A204.1 (cell line): ENCODE data around the gene GALR2.
"Not testable (repeated sequence)": the region's sequence is repeated elsewhere in the genome, so short reads cannot be mapped to it uniquely, and the experiment has no call there.

Source experiments
- FAIRE-seq: peaks from 2 replicates; lab custom pipeline; 2012; peaks lifted over from hg19 to GRCh38; lab: Jason Lieb, UNC

Gene GALR2, protein sequence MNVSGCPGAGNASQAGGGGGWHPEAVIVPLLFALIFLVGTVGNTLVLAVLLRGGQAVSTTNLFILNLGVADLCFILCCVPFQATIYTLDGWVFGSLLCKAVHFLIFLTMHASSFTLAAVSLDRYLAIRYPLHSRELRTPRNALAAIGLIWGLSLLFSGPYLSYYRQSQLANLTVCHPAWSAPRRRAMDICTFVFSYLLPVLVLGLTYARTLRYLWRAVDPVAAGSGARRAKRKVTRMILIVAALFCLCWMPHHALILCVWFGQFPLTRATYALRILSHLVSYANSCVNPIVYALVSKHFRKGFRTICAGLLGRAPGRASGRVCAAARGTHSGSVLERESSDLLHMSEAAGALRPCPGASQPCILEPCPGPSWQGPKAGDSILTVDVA

DNA sequence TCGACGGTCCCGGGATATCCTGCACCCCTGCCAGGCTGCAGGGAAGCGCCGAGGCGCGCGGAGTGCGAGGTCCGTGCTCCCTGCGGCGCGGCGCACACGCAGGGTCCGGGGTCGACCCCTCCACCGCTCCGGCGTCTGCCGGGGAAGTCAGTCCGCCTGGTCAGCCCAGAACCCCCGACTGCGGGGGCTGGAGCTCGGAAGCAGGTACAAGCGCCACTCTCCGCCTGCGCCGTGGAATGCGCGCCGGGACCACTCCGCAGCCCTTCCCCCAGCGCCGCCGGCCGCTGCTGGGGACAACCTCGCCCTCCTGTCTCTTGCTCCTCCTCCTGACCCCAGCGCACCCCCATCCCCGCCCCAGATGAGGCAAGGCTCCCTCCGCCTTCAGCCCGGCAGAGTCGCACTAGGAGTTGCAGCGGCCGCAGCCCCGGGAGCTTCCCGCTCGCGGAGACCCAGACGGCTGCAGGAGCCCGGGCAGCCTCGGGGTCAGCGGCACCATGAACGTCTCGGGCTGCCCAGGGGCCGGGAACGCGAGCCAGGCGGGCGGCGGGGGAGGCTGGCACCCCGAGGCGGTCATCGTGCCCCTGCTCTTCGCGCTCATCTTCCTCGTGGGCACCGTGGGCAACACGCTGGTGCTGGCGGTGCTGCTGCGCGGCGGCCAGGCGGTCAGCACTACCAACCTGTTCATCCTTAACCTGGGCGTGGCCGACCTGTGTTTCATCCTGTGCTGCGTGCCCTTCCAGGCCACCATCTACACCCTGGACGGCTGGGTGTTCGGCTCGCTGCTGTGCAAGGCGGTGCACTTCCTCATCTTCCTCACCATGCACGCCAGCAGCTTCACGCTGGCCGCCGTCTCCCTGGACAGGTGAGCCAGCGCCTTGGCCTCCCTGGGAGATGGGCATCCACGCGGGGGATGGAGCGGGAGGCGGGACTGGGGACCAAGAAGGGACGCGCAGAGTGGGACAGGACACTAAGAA is at the start of gene GALR2:
Gene GALR2 (plus strand): TSS at position 392 of the 974 bp plus-strand sequence. CDS start 103 bp downstream, at position 495.
- no peak for FAIRE-seq

DNA sequence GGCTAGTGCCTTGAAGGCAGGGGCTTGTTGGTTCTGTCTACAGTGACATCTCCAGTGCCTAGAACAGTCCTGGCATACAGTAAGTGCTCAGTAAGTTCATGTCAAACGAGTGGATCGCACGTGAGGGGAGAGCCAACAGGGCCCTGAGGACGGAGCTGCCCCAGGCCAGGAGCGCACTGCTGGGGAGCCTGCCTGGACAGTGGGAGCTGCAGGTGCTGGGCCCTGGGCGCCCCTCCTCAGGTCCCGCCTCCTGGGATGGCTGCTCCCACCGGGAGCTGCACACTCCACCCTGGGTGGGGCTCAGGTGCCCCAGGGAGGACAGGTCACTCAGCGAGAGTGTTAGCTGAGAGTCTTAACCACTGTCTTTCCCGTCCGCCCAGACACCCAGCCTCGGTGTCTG is 49.3 kb upstream of the GALR2 start:
- FAIRE-seq, result no peak

DNA sequence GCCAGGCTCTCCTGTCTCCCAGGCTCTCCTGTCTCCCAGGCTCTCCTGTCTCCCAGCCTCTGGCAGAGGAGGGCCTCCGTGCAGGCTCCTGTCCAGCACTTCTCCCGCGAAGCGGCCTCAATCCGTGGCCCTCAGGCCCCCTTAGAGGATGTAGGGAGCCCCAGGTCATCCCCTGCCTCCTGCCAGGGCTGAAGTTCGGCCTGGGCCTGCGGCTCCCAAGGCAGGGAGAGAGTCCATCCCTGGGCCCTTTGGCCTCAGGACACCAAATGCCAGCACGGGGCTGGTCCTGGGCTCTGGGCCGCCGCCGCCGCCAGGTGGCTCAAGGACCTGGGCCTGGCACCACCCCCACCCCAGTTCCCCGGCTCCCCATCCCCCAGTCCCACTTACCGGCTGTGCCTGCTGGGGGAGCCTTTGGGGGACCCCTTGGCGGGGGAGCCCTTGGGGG is 47.8 kb upstream of the GALR2 start:
- FAIRE-seq, result no peak

DNA sequence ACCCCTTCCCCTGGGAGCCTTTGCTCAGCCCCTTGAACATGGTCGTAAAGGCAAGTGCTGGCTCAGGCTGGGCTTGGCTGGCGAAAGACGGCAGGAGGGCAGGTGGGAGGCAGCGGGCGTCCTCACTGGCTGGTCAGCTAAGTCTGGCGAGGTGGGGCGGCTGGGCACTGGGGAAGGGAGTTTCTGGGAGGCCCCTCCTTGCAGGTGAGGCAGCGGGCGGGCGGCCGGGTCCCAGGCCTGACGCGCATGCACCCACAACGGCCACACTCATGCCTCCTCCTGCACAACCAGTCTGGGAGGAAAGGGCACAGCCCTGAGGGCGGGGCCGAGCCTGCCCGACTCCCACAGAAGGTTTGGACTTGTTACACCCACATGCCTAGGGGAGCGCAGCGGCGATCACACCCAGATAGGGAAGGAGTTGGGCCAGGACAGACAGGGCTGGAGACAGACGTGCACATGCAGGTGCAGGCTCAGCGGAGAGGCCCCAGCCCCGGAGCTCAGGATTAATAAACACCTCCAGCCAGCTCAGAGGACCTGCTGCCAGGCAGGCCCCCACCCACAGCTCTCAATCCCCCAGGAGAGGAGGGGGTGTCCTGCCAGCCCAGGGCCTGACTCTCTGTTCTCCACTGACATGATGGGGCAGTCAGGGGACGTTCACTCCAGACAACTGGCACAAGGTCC is 47.3 kb upstream of the GALR2 start, which contains the start of gene EVPL:
Gene EVPL (minus strand): TSS at position 148 of the 681 bp plus-strand sequence. CDS start 108 bp downstream, at position 40.
- FAIRE-seq, result no peak

DNA sequence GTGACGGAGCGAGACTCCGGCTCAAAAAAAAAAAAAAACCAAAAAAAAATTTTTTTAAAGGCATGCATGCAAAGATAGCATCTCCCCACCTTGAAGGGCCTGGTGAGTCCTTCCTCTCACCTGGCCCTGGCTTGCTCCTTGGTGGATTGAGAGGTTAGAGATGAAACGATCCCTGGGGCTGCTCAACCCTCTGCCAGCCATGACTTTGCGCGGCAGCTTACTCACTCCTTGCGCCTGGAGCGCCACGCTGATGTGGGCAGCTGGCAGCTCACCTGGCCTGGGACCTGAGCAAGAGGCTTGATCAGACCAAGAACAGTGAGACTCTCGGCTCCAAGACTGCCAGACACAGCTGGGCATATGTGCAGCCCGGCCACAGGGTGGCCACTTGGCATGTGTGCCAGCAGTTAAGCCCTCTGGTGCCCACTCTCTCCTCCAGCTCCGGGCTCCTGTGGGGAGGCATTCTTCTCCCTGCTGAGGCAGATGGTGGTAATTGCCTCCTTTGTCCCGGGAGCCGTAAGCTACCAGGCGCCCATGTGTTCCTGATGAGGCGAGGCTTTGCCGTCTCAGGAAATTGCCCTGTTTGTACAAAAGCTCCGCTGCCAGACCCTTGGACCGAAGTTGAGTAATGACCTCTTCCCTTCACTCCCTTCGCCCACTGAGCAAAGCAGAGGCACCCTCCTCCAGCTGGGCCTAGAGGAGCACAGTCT is 42.4 kb upstream of the GALR2 start:
- FAIRE-seq, result no peak

DNA sequence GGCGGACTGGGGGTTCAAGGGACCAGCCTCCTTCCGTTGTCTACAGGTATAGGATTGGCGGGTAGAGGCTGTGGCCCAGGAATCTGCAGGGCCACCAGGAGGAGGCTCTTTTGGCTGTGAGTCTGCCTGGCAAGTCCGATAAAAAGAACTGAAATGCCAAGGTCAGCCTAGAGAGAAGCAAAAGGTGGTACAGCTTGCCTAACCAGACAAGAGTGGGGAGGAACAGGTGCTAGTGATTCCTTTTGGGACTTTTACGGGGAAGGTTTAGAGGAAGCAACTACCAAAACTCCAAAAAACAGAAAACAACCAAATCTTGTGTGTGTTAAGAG is 41.8 kb upstream of the GALR2 start:
- no peak for FAIRE-seq

DNA sequence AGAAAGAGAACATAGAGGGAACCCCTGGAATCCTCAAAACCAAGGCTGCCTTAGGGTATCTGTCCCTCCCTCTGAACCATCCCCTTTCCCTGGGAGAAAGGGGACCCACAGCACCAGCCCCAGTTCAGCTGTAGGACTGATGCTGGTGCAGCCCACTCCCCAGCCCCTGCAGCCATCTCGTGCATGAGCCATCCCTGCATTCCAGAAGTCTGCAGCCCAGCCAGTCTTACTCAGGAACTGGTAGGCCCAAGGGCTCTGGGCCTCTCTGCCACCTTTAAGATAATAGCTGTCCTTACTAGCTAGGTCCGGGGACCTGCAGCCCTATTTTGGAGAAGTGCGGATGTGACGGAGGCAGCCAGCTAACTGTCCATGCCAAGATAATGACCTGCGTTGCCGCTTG is 41.4 kb upstream of the GALR2 start:
- FAIRE-seq, result no peak

DNA sequence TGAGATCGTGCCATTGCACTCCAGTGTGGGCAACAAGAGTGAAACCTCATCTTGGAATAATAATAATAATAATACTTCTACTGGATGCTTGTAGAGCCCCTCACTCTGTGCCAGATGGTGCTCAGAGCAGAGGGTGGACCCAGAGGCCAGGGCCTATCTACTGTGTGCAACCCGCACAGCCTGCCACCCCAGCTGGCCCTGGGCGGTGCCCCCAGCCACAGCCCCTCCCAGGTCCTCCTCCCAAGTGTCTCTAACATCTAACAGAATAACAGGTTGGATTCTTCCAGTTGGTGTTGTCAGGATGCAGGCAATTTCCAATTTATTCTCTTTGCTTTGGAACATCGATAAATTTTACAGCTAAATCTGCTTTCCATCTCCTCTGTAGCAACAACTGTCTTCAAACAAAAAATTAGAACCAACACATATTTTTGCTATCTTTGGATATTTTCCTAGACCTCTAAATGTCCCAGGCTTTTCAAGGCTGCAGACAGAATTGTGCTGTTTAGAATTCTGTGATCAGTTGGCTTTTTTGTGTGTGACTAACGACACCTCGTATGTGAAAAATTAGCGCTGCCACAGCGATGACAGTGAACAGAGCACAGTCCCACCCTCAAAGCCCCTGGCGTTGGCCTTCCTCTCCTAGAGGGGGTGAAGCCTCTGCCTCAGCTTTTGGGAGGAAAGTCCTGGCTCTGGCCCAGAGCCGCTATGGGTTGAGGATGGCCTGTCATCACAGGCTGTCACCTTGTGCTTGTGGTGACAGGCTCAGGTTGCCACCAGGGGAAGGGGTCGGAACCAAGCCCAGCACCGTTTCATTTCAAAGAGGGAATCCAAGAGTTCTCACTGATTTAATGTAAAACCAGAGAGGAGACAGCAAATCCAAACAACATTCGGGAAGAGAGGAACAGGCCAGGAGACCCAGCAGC is 39.9 kb upstream of the GALR2 start:
- FAIRE-seq, result no peak

DNA sequence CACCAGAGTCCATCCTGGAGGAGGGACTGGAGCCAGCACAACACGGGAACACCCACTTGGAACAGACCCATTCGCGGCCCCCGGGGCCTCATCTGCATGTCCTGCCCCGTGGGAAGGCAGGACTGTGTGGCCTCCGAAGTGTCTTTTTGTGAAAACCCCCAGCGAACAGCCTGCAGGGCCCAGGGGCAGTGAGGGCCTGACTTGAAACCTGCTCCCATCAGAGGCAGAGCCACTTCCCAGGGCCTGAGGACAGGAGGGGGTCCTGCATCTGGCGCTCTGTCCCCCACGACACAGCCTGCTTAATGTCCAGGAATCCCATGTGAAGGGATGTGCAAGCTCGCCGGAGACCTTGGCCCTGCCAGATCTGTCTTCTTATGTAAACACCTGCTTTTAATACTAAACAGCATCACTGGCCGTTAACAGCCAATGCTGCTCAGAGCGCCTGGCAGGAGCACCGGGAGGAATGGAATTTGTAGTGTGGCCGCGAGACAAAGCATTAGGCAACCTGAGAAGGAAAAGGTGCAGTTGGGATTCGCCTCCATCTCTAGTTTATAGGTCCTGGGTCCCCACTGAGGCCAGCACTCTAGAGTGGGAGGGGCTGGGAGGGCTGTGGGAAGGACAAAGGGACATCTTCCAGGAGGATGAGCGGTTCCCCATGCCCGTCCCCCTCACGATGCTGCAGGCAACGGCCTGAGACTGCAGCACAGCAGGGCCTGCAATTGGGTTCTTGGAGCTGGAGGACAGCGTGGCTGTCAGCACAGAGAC is 37.9 kb upstream of the GALR2 start:
- no peak for FAIRE-seq

DNA sequence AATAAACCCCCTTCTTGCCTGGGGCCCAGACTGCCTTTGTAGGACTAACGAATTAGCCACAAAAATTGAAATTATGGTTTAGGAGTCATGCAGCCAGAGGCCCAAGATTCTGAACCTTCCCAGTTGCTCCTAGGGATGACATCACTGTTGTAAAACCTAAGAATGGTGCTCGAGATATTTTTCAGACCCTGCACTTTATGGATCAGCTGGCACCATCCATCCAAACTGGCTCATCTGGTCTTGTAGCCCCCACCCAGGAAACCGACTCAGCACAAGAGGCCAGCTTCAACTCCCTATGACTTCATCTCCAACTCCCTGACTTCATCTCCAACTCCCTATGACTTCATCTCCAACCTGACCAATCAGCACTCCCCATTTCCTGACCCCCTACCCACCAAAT is 36.5 kb upstream of the GALR2 start:
- FAIRE-seq, result no peak

DNA sequence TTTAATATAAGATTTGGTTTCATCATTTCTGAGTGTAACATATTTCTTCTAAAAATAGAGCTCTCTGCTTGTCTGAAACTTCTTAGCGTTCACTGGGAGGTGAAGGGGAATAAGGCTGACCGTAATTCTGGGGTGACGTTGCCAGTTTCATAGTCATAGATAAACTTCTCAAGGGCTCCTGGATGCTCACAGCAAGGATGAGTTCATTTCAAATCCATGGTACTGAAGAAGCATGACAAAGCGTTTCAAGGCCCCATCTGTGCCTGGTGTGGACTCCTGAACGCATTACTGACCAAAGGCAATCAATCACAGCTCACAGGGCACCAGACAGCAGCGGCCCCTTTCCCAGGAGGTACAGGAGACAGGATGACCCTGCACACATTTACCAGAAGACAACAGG is 35.5 kb upstream of the GALR2 start:
- no peak for FAIRE-seq

DNA sequence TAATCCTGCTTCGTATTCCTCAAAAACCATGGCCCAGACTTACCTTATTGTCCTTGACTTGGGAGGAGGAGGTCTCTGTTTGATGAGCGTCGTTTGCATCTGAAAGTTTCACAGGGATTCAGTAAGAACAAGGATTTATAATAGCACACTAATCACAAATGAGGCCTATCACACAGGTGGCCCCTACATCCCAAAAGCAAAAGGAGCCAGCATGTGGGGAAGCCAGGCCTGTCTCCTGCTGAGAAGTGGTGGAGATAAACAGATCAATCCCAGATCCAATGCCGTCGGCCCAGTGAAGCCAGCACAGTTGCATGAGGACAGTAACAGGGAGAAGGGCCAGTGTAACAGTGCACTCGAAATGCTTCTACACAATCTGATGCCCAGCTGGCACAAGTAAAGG is 34.2 kb upstream of the GALR2 start:
- no peak for FAIRE-seq

DNA sequence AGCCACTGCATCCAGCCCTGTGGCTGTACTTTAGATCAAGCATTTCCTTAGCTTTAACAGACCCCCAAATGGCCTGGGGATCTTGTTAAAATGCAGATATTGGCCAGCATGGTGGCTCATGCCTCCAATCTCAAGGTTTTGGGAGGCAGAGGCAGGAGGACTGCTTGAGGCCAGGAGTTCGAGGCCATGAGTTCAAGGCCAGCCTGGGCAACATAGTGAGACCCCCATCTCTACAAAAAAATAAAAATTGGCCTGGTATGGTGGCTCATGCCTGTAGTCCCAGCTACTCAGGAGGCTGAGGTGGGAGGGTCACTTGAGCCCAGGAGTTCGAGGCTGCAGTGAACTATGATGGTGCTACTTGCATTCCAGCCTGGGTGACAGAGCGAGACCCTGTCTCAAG is 31.7 kb upstream of the GALR2 start:
- not testable (repeated sequence) for FAIRE-seq

DNA sequence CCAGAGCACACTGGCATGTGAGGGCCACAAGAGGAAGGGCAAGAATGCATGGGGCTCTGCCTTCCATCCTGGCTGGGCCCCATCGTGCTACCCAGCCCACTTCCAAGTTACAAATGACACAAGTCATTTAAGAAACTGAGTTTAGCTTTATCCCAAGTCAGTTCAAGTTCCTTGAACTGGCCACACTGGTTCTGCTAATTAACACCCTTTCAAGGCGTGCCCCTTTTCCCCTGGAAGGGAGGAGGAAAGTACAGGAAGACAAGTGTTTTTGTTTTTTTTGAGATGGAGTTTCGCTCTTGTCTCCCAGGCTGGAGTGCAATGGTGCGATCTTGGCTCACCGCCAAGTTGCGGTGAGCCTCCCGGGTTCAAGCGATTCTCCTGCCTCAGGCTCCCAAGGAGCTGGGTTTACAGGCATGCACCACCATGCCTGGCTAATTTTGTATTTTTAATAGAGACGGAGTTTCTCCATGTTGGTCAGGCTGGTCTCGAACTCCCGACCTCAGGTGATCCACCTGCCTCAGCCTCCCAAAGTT is 30.0 kb upstream of the GALR2 start:
- not testable (repeated sequence) for FAIRE-seq

DNA sequence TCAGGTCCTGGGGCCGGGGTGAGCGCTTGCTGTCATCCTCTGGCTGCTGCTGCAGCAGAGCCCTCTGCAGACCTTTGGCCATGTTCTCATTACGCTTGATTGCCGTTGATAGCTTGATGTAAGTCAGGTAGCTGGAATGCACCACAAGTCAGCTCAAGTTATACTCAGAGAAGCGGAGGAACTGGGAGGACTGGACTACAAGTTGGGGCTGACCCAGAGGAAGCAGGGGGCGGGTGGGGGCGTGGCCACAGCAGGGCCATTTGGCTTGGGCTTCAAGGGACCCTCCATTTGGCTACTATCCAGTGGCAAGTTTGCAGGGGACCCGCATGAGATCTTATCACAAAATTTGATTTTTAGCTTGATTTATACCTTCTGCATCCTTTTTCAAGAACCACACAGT is 28.5 kb upstream of the GALR2 start:
- no peak for FAIRE-seq

DNA sequence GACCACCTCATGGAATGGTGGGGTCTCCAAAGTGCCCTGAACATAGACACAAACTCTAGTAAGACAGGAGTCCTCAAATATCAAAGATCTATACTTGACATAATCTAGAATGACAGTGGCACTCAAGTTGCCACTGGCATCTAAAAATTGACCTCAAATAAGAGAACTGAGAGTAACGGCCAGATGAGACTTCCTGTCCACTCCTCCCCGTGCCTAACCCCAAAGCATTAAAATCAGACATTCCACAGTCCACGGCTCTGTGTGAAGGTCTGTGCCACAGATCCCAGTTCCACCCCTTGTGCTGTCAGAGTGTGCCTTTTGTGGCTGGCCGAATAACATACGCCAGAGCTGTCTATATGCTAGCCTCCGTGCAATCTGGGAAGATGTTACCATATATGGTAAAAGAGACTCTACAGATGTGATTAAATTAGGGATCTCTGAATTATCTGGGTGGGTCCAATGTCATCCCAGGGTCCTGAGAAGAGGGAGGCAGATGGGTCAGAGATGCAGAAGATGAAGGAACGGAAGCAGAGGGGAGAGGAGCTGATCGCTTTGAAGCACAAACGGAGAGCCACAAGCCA is 26.5 kb upstream of the GALR2 start:
- FAIRE-seq, result no peak

DNA sequence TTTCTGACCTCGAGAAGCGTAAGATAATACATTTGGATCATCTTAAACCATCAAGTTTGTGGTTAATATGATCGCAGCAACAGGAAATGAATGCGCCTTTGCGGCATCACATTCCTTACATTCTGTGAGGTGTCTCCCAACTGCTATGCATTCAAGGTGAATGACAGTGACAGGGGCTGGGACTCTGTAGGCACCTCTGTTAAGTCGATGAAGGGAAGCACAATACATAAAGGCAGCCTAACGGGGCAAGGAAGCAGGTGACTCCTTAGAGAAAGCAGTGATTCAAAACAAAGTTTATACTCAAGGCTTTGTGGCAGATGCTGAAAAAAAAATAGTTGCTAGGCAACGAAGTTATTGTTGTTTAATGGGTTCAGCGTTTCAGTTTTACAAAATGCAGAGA is 25.9 kb upstream of the GALR2 start:
- FAIRE-seq, result no peak

DNA sequence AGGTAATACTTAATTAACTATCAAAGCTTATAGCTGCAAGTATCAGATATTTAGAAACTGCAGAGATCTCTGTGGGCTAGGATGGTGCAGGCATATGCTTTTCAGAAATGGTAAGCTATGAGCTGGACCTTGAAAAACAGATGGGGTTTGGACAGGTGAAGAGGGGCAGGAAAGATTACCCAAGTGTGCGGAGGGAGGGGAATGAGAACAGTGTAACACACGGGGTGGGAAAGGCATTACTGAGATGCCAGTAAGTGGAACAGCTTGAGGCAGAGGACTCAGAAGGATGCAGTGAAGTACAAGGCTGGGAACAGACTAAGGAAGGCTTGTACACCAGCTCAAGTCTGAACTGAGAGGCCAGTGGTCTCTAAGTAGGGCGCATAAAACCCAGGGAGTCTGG is 25.3 kb upstream of the GALR2 start:
- FAIRE-seq, result no peak

DNA sequence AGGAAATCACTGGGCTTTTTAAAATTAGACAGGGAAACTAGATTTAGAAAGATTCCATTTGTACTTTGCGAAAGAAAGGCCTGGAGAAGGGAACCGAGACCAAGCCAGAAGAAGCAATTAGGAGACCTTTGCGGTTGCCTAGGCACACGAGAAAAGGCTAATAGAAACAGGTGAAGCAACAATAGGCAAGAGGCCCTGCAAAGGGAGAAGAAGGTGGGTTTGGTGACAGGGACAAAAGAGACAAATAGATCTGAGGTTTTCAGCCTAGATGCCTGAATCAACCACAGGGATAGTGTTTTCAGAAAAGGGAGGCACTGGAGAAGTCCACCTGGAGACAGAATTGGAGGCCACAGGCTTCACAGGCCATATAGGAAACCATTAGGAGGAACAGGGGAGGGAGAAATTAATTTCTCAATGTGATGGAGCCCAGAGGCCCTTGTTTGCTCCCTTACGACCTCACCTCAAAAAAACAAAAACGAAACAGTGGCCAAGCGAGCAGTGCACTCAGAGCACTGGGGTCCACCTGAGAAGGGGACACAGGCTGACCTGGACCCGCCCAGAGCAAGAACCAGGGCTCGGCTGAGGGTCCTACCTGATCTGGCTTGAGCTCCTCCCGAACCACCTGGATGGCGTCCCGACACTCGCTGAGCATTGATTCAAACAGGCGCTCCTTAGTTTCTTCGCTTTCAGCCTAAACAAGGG is 24.6 kb upstream of the GALR2 start:
- FAIRE-seq, result no peak
